Activated naive CD8-positive, alpha-beta T cell treated with anti-CD3 and anti-CD28 coated beads, Interleukin-2, amount 10 ng/mL, durations not matched to agents 7 days and 5 days (primary cell): ENCODE data around the gene TXNDC9. TPM values are rescaled to one million over a fixed set of nuclear protein-coding genes. Genes with fewer than 3 reads are reported as not detected.
"Not testable (repeated sequence)": the region's sequence is repeated elsewhere in the genome, so short reads cannot be mapped to it uniquely, and the experiment has no call there.

Source experiments
- ATAC-seq: fragments of 150-1000 bp; cut with Tn5 transposase; one replicate; pipeline ENCODE4 v1.10.0; 2021; ENCODE audit warnings: low read depth, moderate library complexity
- POLR2A ChIA-PET: fragments of 350-600 bp; sonication (Branson Sonifier 250); formaldehyde crosslinking; loops from one replicate; lab custom pipeline; 2021; ENCODE audit warnings: antibody characterized with exemption; lab: Charles Lee
- DNase-seq: peaks from one replicate; pipeline ENCODE4 v3.0.0; 2021
- H3K27ac Mint-ChIP-seq: one replicate; pipeline ENCODE4 v1.8.0; 2022; ENCODE audit warnings: mild to moderate bottlenecking, mixed read lengths
- H3K27me3 Mint-ChIP-seq: one replicate; pipeline ENCODE4 v1.8.0; 2022; ENCODE audit warnings: mild to moderate bottlenecking, moderate library complexity, mixed read lengths
- H3K36me3 Mint-ChIP-seq: one replicate; pipeline ENCODE4 v1.8.0; 2021; ENCODE audit warnings: mild to moderate bottlenecking, mixed read lengths
- H3K4me1 Mint-ChIP-seq: one replicate; pipeline ENCODE4 v1.8.0; 2021; ENCODE audit warnings: mixed read lengths
- H3K4me3 Mint-ChIP-seq: one replicate; pipeline ENCODE4 v1.8.0; 2022; ENCODE audit warnings: mild to moderate bottlenecking, moderate library complexity, mixed read lengths
- H3K9me3 Mint-ChIP-seq: one replicate; pipeline ENCODE4 v1.8.0; 2021; ENCODE audit warnings: mixed read lengths
- total RNA-seq, 2 experiments: library from RNA; stranded (reverse); gene quantifications; one replicate each; pipeline ENCODE4 v1.2.3, GENCODE V29; 2021

TXNDC9 gene
- total RNA-seq: 10 to 100 TPM; 26.9 to 32.2 TPM

- Mint-ChIP-seq H3K27me3 (no peaks in the 10 kb centered on the region), H3K4me3 (no peak within 1 kb of the TSS), H3K27ac (no peak within 1 kb of the TSS), H3K9me3 (no peaks in the 10 kb centered on the region), H3K4me1 (peaks cover 30% of the 10 kb centered on the region), H3K36me3 (peaks cover 16% of the 10 kb centered on the region)
- ATAC-seq (peak; percentile 85), DNase-seq (peak; percentile 95)
- POLR2A ChIA-PET: interaction anchor here (0.6 to 3.3 kb wide), 11 partner anchors 9 to 195 kb away, joined by 3 to 15 read pairs (median 5); partner anchors contain the start of genes C2orf15, LIPT1, MITD1 and MRPL30
Observed at GRCh38 chr2:99335911-99336803, at the start of gene TXNDC9. TSS of gene TXNDC9 (minus strand) at chr2:99336333. CDS start at chr2:99333210, 3,123 bp downstream.

- H3K27me3 Mint-ChIP-seq: no peaks in the 10 kb centered on the region
- no peaks in the 10 kb centered on the region for H3K9me3 Mint-ChIP-seq
- ATAC-seq (no peak), DNase-seq (no peak)
- peaks cover 41% of the 10 kb centered on the region for H3K36me3 Mint-ChIP-seq
- POLR2A ChIA-PET: interaction anchor here (0.8 kb wide), 1 partner anchor 25 kb away, joined by 3 read pairs; no protein-coding TSS in a partner anchor
- no peak overlapping the region for H3K4me3 Mint-ChIP-seq
- H3K27ac Mint-ChIP-seq: no peak overlapping the region
- H3K4me1 Mint-ChIP-seq: peaks cover 10% of the 10 kb centered on the region
Observed at GRCh38 chr2:99382143-99382542, 46.0 kb upstream of the TXNDC9 start.

GRCh38 chr2:99380376-99381010 is 44.4 kb upstream of the TXNDC9 start:
- H3K4me1 Mint-ChIP-seq: peaks cover 11% of the 10 kb centered on the region
- peaks cover 44% of the 10 kb centered on the region for H3K36me3 Mint-ChIP-seq
- POLR2A ChIA-PET: no interaction called here
- DNase-seq (no peak), ATAC-seq (no peak)
- no peak overlapping the region for H3K27ac Mint-ChIP-seq
- H3K4me3 Mint-ChIP-seq: no peak overlapping the region
- H3K9me3 Mint-ChIP-seq: no peaks in the 10 kb centered on the region
- H3K27me3 Mint-ChIP-seq: no peaks in the 10 kb centered on the region

GRCh38 chr2:99377879-99378278 is 41.7 kb upstream of the TXNDC9 start:
- Mint-ChIP-seq H3K4me1 (peaks cover 11% of the 10 kb centered on the region), H3K27ac (no peak overlapping the region), H3K9me3 (peaks cover 2% of the 10 kb centered on the region), H3K4me3 (no peak overlapping the region), H3K36me3 (peaks cover 59% of the 10 kb centered on the region), H3K27me3 (no peaks in the 10 kb centered on the region)
- no peak for ATAC-seq
- POLR2A ChIA-PET: no interaction called here
- DNase-seq: no peak

GRCh38 chr2:99376254-99376864 is 40.2 kb upstream of the TXNDC9 start:
- no peaks in the 10 kb centered on the region for H3K27me3 Mint-ChIP-seq
- POLR2A ChIA-PET: no interaction called here
- no peak overlapping the region for H3K27ac Mint-ChIP-seq
- no peak for ATAC-seq
- H3K36me3 Mint-ChIP-seq: peaks cover 64% of the 10 kb centered on the region
- peaks cover 11% of the 10 kb centered on the region for H3K4me1 Mint-ChIP-seq
- no peak for DNase-seq
- H3K4me3 Mint-ChIP-seq: no peak overlapping the region
- H3K9me3 Mint-ChIP-seq: peaks cover 5% of the 10 kb centered on the region

GRCh38 chr2:99374747-99375146 is 38.6 kb upstream of the TXNDC9 start:
- Mint-ChIP-seq H3K27me3 (no peaks in the 10 kb centered on the region), H3K4me3 (no peak overlapping the region), H3K27ac (no peak overlapping the region), H3K4me1 (peaks cover 8% of the 10 kb centered on the region), H3K36me3 (peaks cover 56% of the 10 kb centered on the region), H3K9me3 (peaks cover 5% of the 10 kb centered on the region)
- POLR2A ChIA-PET: interaction anchor here (1.0 kb wide), 1 partner anchor 38 kb away, joined by 3 read pairs; the partner anchor contains the start of genes EIF5B and TXNDC9
- no peak for DNase-seq
- no peak for ATAC-seq

- H3K4me3 Mint-ChIP-seq: no peak overlapping the region
- H3K4me1 Mint-ChIP-seq: peaks cover 8% of the 10 kb centered on the region
- peaks cover 5% of the 10 kb centered on the region for H3K9me3 Mint-ChIP-seq
- H3K27me3 Mint-ChIP-seq: no peaks in the 10 kb centered on the region
- peaks cover 56% of the 10 kb centered on the region for H3K36me3 Mint-ChIP-seq
- DNase-seq (no peak), ATAC-seq (no peak)
- POLR2A ChIA-PET: interaction anchor here (1.2 kb wide), 1 partner anchor 37 kb away, joined by 3 read pairs; the partner anchor contains the start of gene TXNDC9
- H3K27ac Mint-ChIP-seq: no peak overlapping the region
Observed at GRCh38 chr2:99373144-99373543, 37.0 kb upstream of the TXNDC9 start.

GRCh38 chr2:99368854-99369253 is 32.7 kb upstream of the TXNDC9 start:
- H3K9me3 Mint-ChIP-seq, H3K27me3 Mint-ChIP-seq, ATAC-seq, DNase-seq, POLR2A ChIA-PET, H3K4me3 Mint-ChIP-seq, H3K4me1 Mint-ChIP-seq, H3K27ac Mint-ChIP-seq: not testable (repeated sequence)
- H3K36me3 Mint-ChIP-seq: peaks cover 44% of the 10 kb centered on the region

GRCh38 chr2:99365661-99366060 is 29.5 kb upstream of the TXNDC9 start:
- H3K4me3 Mint-ChIP-seq: no peak overlapping the region
- H3K9me3 Mint-ChIP-seq: no peaks in the 10 kb centered on the region
- H3K4me1 Mint-ChIP-seq: peaks cover 5% of the 10 kb centered on the region
- no peaks in the 10 kb centered on the region for H3K27me3 Mint-ChIP-seq
- peaks cover 31% of the 10 kb centered on the region for H3K36me3 Mint-ChIP-seq
- DNase-seq (no peak), ATAC-seq (no peak)
- POLR2A ChIA-PET: interaction anchor here (1.0 kb wide), 1 partner anchor 29 kb away, joined by 4 read pairs; the partner anchor contains the start of genes EIF5B and TXNDC9
- no peak overlapping the region for H3K27ac Mint-ChIP-seq

GRCh38 chr2:99356853-99357252 is 20.7 kb upstream of the TXNDC9 start:
- POLR2A ChIA-PET: interaction anchor here (0.9 kb wide), 1 partner anchor 26 kb away, joined by 3 read pairs; no protein-coding TSS in a partner anchor
- Mint-ChIP-seq H3K27ac (no peak overlapping the region), H3K4me1 (peaks cover 27% of the 10 kb centered on the region), H3K36me3 (peaks cover 17% of the 10 kb centered on the region), H3K27me3 (no peaks in the 10 kb centered on the region), H3K9me3 (no peaks in the 10 kb centered on the region), H3K4me3 (no peak overlapping the region)
- DNase-seq (no peak), ATAC-seq (no peak)

GRCh38 chr2:99354825-99355224 is 18.7 kb upstream of the TXNDC9 start:
- H3K27me3 Mint-ChIP-seq, DNase-seq, H3K36me3 Mint-ChIP-seq, H3K4me3 Mint-ChIP-seq, H3K9me3 Mint-ChIP-seq, POLR2A ChIA-PET, H3K27ac Mint-ChIP-seq, ATAC-seq: not testable (repeated sequence)
- peaks cover 26% of the 10 kb centered on the region for H3K4me1 Mint-ChIP-seq

- peaks cover 28% of the 10 kb centered on the region for H3K4me1 Mint-ChIP-seq
- DNase-seq (no peak), ATAC-seq (no peak)
- no peaks in the 10 kb centered on the region for H3K27me3 Mint-ChIP-seq
- H3K27ac Mint-ChIP-seq: no peak overlapping the region
- peaks cover 9% of the 10 kb centered on the region for H3K36me3 Mint-ChIP-seq
- POLR2A ChIA-PET: no interaction called here
- H3K9me3 Mint-ChIP-seq: no peaks in the 10 kb centered on the region
- no peak overlapping the region for H3K4me3 Mint-ChIP-seq
Observed at GRCh38 chr2:99354070-99354469, 17.9 kb upstream of the TXNDC9 start.

GRCh38 chr2:99350194-99350593 is 14.1 kb upstream of the TXNDC9 start:
- H3K27me3 Mint-ChIP-seq: no peaks in the 10 kb centered on the region
- H3K27ac Mint-ChIP-seq: no peak overlapping the region
- H3K36me3 Mint-ChIP-seq: peaks cover 9% of the 10 kb centered on the region
- H3K4me3 Mint-ChIP-seq: no peak overlapping the region
- DNase-seq (no peak), ATAC-seq (no peak)
- POLR2A ChIA-PET: no interaction called here
- H3K9me3 Mint-ChIP-seq: no peaks in the 10 kb centered on the region
- peaks cover 31% of the 10 kb centered on the region for H3K4me1 Mint-ChIP-seq
